ENCODE results near the gene TMEFF2.

DNA sequence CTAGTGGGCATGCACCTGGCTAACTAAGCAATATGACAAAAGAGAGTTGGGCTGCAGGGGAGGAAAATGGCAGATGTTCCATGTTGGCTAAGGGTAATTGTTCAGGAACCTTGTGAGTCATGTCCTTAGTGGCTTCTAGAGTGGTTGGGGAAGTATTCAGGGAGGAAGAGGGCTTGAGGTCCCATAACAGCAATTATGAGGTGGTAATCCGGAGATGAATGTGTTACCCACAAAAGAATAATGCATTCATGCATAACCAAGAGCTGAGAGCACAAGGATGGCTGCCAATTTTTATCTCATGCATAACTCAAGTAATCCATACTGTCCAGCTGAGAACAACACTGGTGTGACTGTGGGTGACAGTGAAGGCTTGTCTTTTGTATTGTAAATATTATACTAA, 42.9 kb downstream of the TMEFF2 start:
- TF ChIP-seq EGR1 (IDR thresholded peaks at IDR 0.05; ENCODE audit: borderline replicate concordance, low read depth, low read length) (no peak), TCF12 (IDR thresholded peaks at IDR 0.05; ENCODE audit: low read depth, low read length) (no peak)

All from H1 (cell line).